PC-9 (cell line): ENCODE data around the gene NKPD1.

Experiments used
- CTCF ChIP-seq: fragments of 200-600 bp; sonication (generic); conservative IDR thresholded peaks from 2 replicates; pipeline ENCODE4 v1.6.1; 2017; ENCODE audit warnings: mixed run types, antibody characterized with exemption, mild to moderate bottlenecking, moderate library complexity
- EZH2 ChIP-seq: fragments of 200-600 bp; sonication (generic); IDR thresholded peaks from 2 replicates; pipeline ENCODE4 v1.8.0; 2017; ENCODE audit warnings: antibody characterized with exemption, low read depth

DNA sequence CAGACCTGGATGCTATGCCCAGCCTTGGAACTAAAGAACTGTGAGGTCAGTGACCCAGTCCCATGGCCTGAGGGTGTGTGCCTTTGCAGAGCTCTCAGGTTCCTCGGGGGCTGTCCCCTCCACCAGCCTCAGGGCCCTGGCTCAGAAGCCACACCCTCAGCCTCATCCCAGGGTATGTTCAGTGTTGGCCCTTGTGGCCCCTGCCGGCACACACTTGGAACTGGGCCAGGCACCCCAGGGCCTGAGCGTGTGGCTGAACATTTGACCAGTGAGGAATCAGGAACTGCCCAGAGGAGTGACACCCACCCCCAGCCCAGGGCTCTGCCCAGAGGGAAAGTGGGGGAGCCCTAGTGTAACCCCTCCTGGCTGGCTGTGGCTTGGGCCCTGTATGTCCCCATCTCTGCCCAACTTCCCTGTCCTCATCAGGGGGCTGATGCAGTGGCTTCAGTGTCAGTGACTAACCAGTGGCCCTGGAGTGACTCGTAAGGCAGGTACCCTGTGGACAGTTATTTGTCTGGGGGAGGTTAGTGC, 10.0 kb downstream of the NKPD1 start:
- TF ChIP-seq CTCF (no peak), EZH2 (no peak)
